Duodenal mucosa (tissue), 2 donors: ENCODE data around the gene FAM20B.

Experiments used
- H3K27ac ChIP-seq: one replicate; pipeline ENCODE4 v1.7.0; 2013; ENCODE audit warnings: low read depth, low read length
- H3K27me3 ChIP-seq, 2 donors: one replicate each; pipeline ENCODE4 v1.7.0; 2013; ENCODE audit warnings: low read length in 2 of 2, control low read depth in 1 of 2; ENCODE audit not compliant: insufficient read depth in 2 of 2, control insufficient read depth in 1 of 2
- H3K36me3 ChIP-seq, 2 donors: one replicate each; pipeline ENCODE4 v1.7.0; 2013; ENCODE audit warnings: low read length in 2 of 2, control low read depth in 1 of 2; ENCODE audit not compliant: insufficient read depth in 2 of 2, control insufficient read depth in 1 of 2
- H3K4me1 ChIP-seq, 2 donors: one replicate each; pipeline ENCODE4 v1.7.0; 2013; ENCODE audit warnings: low read length in 2 of 2, control low read depth in 1 of 2; ENCODE audit not compliant: insufficient read depth in 2 of 2, control insufficient read depth in 1 of 2
- H3K4me3 ChIP-seq, 2 donors: one replicate each; pipeline ENCODE4 v1.7.0; 2013; ENCODE audit warnings: low read length in 2 of 2, low read depth in 1 of 2
- H3K9ac ChIP-seq, 2 donors: one replicate each; pipeline ENCODE4 v1.7.0; 2013; ENCODE audit warnings: low read length in 2 of 2, low read depth in 1 of 2
- H3K9me3 ChIP-seq, 2 donors: one replicate each; pipeline ENCODE4 v1.7.0; 2013; ENCODE audit warnings: low read length in 2 of 2, control low read depth in 1 of 2; ENCODE audit not compliant: control insufficient read depth in 1 of 2

The FAM20B gene

GRCh38 chr1:179077396-179077795 is 51.7 kb downstream of the FAM20B start:
- Histone ChIP-seq H3K4me1 (peaks cover 9 to 17% of the 10 kb centered on the region in 2 donors), H3K9ac (no peak overlapping the region), H3K27me3 (no peaks in the 10 kb centered on the region), H3K36me3 (peaks cover 8% of the 10 kb centered on the region in 2 donors), H3K9me3 (no peaks in the 10 kb centered on the region), H3K27ac (no peak overlapping the region), H3K4me3 (no peak overlapping the region)

GRCh38 chr1:179079113-179079761 is 53.5 kb downstream of the FAM20B start:
- peaks cover 18 to 31% of the 10 kb centered on the region in 2 donors for H3K4me1 ChIP-seq
- peaks cover 0 to 5% of the 10 kb centered on the region in 2 donors for H3K36me3 ChIP-seq
- H3K9ac ChIP-seq = no peak overlapping the region
- H3K27me3 ChIP-seq = no peaks in the 10 kb centered on the region
- no peak overlapping the region for H3K4me3 ChIP-seq
- H3K9me3 ChIP-seq = no peaks in the 10 kb centered on the region
- H3K27ac ChIP-seq = no peak overlapping the region

- peaks cover 18 to 31% of the 10 kb centered on the region in 2 donors for H3K4me1 ChIP-seq
- peaks cover 0 to 14% of the 10 kb centered on the region in 2 donors for H3K36me3 ChIP-seq
- peak overlapping the region; percentile 81 to 98 for H3K9ac ChIP-seq
Observed at GRCh38 chr1:179080866-179081686, 55.4 kb downstream of the FAM20B start.

GRCh38 chr1:179081687-179082332 is 56.1 kb downstream of the FAM20B start, which contains the start of gene TOR3A:
TOR3A (plus strand) TSS chr1:179082070; CDS start chr1:179082129, 59 bp downstream.
- Histone ChIP-seq H3K36me3 (peaks cover 0 to 18% of the 10 kb centered on the region in 2 donors), H3K27ac (peak within 1 kb of the TSS; percentile 64), H3K4me3 (peak within 1 kb of the TSS; percentile 80 to 95), H3K27me3 (no peaks in the 10 kb centered on the region), H3K4me1 (peaks cover 18 to 33% of the 10 kb centered on the region in 2 donors), H3K9me3 (no peaks in the 10 kb centered on the region), H3K9ac (peak within 1 kb of the TSS; percentile 81 to 98)

More at GRCh38 chr1:179080866-179081686, 55.4 kb downstream of the FAM20B start:
- Histone ChIP-seq H3K27ac (peak overlapping the region; percentile 64), H3K27me3 (no peaks in the 10 kb centered on the region), H3K9me3 (no peaks in the 10 kb centered on the region), H3K4me3 (peak overlapping the region; percentile 80 to 95)

- Histone ChIP-seq H3K9ac (peak overlapping the region; percentile 81 to 98), H3K4me1 (peaks cover 18 to 37% of the 10 kb centered on the region in 2 donors), H3K36me3 (peaks cover 3 to 22% of the 10 kb centered on the region in 2 donors), H3K27me3 (no peaks in the 10 kb centered on the region), H3K9me3 (no peaks in the 10 kb centered on the region), H3K27ac (peak overlapping the region; percentile 64), H3K4me3 (peak overlapping the region; percentile 80 to 95)
Observed at GRCh38 chr1:179082333-179082998, 56.8 kb downstream of the FAM20B start.

GRCh38 chr1:179082999-179083335 is 57.3 kb downstream of the FAM20B start:
- H3K36me3 ChIP-seq = peaks cover 3 to 26% of the 10 kb centered on the region in 2 donors
- H3K9ac ChIP-seq = peak overlapping the region; percentile 81 to 98
- no peaks in the 10 kb centered on the region for H3K9me3 ChIP-seq
- no peak overlapping the region for H3K27ac ChIP-seq
- peak overlapping the region; percentile 80 to 95 for H3K4me3 ChIP-seq
- H3K4me1 ChIP-seq = peaks cover 18 to 37% of the 10 kb centered on the region in 2 donors
- no peaks in the 10 kb centered on the region for H3K27me3 ChIP-seq

GRCh38 chr1:179083533-179083932 is 57.8 kb downstream of the FAM20B start:
- no peak overlapping the region for H3K27ac ChIP-seq
- peak overlapping the region; percentile 15 to 40 for H3K9ac ChIP-seq
- no peaks in the 10 kb centered on the region for H3K9me3 ChIP-seq
- H3K4me3 ChIP-seq = peak overlapping the region in 1 of 2 donors; percentile 95
- peaks cover 18 to 39% of the 10 kb centered on the region in 2 donors for H3K4me1 ChIP-seq
- peaks cover 3 to 30% of the 10 kb centered on the region in 2 donors for H3K36me3 ChIP-seq
- H3K27me3 ChIP-seq = no peaks in the 10 kb centered on the region

GRCh38 chr1:179087665-179088064 is 62.0 kb downstream of the FAM20B start:
- Histone ChIP-seq H3K27ac (no peak overlapping the region), H3K9me3 (no peaks in the 10 kb centered on the region), H3K4me1 (peaks cover 9 to 27% of the 10 kb centered on the region in 2 donors), H3K27me3 (no peaks in the 10 kb centered on the region), H3K36me3 (peaks cover 6 to 68% of the 10 kb centered on the region in 2 donors), H3K9ac (no peak overlapping the region), H3K4me3 (no peak overlapping the region)

- Histone ChIP-seq H3K9ac (no peak overlapping the region), H3K36me3 (peaks cover 17 to 86% of the 10 kb centered on the region in 2 donors), H3K9me3 (no peaks in the 10 kb centered on the region), H3K4me3 (no peak overlapping the region), H3K4me1 (peaks cover 0 to 15% of the 10 kb centered on the region in 2 donors), H3K27ac (no peak overlapping the region), H3K27me3 (no peaks in the 10 kb centered on the region)
Observed at GRCh38 chr1:179089827-179090482, 64.3 kb downstream of the FAM20B start.
